Cerebellar nuclear complex (tissue), 1 donor: ENCODE measurements around the gene FBRSL1.

Experiments used
- DNase-seq, 2 experiments: peaks; one replicate each; lab custom pipeline; 2025; lab: John Stamatoyannopoulos, UW

FBRSL1 gene

GRCh38 chr12:132558861-132559623 is 69.1 kb downstream of the FBRSL1 start:
- DNase-seq, result no peak

DNA sequence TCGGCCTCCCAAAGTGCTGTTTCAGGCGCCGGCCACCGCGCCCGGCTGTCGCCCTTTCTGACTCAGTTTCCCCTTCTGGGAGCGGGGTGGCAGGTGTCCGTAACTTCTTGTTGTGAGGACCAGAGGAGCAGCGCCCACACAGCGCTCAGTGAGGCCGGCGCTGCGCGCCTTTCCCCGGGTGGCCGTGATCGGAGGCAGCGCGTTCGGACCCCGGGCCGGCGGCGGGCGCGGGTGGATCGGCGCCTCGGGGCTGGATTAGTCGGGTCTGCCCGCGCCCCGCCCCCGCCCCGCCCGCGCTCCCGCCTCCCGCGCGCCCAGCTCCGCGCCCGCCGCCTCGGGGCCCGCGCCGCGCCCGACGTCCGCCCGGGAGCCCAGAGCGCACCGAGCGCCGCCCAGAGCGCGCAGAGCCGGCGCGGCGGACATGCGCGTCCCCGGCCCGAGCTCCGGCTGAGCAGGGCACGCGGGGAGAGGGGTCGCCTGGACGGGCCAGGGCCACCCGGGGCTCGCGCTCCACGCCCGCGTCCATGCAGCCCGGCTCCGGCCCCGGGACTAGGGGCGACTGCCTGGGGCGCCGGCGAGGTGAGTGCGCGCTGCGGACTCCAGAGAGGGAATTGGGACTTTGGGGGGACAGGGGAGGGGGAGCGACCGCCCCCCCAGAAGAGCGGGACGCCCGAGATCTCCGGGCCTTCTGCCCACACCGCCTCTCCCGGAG is 69.9 kb downstream of the FBRSL1 start:
- DNase-seq, result no peak

DNA sequence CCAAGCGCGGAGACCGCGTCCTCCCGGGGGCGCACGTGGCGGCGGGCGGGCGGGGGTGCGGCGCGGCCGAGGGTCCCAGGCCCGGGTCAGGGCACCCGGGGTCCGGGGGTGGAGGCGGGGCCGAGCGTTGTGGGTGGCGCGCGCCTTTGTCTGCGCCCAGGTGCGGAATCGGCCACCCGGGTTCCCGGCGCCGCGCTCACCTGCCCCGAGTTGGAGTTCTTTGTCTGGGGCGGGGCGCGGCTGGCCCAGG is 70.3 kb downstream of the FBRSL1 start:
- no peak for DNase-seq

DNA sequence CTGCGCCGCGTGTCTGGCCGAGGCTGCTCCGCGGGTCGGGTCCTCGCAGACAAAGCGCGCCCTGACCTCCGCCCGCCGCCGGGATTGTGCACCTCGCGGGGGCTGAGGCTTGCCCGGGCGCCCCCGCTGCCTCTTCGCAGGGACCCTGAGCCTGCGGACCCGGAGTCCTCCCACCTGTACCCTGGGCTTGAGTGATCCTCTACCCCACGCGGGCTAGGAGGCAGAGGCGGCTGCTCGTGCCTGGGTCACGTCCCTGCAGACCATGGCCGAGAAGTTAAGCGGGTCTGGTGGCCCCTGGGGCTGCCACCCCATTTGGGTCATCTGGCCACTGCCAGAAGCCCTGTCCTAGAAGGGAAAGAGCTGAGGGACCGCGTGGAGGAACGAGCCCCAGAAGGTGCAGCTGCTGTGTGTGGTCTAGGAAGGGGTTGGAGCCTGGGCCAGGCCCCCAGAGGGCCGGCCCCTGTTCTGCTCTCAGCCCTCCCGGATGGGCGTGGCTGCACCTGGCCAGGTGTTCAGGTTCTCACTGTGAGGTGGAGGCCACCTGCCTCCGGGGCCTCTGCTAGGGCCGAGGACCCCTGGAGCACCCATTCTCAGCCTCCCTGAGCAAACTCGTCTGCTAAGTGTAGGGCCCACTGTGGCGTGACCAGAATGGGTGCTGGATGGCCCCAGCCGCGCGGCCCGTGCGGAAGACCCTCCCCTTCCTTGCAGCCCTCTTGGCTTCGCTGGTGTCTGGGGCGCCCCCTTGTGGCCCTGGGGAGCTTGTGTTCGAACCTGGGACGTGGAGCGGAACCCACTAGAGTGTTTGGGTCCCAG is 70.9 kb downstream of the FBRSL1 start:
- DNase-seq, result no peak
